ENCODE data around the gene KAZALD1. TPM values are rescaled to one million over a fixed set of nuclear protein-coding genes. Genes with fewer than 3 reads are reported as not detected.

The KAZALD1 gene
- total and polyA plus RNA-seq, 3 donors from 2014 or later, result 6.4 to 11.0 (median 6.8) TPM

DNA sequence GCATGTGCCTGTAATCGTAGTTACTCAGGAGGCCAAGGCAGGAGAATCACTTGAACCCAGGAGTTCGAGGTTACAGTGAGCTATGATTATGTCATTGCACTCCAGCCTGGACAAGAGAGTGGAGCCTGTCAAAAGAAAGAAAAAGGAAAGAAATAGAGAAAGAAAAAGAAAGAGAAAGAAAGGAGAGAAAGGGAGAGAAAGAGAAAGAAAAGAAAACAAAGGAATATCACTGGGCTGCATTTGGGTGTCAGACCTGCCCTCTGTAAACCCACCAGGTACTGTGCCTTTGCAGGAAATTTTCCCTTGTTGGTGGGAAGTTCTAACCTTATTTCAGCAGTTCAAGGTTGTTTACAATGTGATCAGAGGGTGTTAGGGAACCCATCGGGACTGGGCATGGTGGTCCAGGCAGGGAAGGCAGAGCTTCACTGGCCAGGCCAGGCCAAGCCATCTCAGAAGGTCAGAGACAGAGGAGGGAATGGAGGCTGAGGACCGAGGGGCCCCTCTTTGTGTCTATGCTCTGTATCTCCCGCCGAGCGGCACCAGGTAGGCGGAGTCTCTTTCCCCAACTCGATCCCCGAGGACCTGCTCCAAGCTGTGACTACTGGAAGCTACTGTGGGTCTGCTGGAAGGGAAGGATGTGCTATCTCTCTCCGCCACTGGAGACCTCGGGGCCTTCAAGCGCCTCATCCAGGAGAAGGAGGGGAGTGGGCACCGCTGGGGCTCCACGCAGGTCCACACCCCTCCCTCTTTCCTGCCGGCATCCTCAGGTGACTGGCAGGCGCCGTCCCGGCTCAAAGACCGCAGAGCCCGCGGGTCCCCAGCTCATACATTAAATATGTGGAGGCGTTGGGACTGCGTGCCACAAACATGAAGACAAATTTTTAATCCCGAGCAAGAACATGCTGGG, 15.2 kb upstream of the KAZALD1 start:
- Histone ChIP-seq H3K27ac (no peak overlapping the region), H3K36me3 (ENCODE audit: low read depth, missing control alignments) (no peaks in the 10 kb centered on the region), H3K4me1 (peaks cover 23% of the 10 kb centered on the region), H3K4me3 (no peak overlapping the region), H3K27me3 (no peaks in the 10 kb centered on the region), H3K9me3 (no peaks in the 10 kb centered on the region)
- 40 to 43% methylated on average over 24 to 25 of the region's 25 CpGs for WGBS, 2 donors
- no peak for DNase-seq
- intact Hi-C loops (cut with DNase I; ENCODE audit: low total_unique reads), result no loop called here
- TF ChIP-seq, protein P1, sequence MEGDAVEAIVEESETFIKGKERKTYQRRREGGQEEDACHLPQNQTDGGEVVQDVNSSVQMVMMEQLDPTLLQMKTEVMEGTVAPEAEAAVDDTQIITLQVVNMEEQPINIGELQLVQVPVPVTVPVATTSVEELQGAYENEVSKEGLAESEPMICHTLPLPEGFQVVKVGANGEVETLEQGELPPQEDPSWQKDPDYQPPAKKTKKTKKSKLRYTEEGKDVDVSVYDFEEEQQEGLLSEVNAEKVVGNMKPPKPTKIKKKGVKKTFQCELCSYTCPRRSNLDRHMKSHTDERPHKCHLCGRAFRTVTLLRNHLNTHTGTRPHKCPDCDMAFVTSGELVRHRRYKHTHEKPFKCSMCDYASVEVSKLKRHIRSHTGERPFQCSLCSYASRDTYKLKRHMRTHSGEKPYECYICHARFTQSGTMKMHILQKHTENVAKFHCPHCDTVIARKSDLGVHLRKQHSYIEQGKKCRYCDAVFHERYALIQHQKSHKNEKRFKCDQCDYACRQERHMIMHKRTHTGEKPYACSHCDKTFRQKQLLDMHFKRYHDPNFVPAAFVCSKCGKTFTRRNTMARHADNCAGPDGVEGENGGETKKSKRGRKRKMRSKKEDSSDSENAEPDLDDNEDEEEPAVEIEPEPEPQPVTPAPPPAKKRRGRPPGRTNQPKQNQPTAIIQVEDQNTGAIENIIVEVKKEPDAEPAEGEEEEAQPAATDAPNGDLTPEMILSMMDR (IDR thresholded peaks at IDR 0.05), result no peak

DNA sequence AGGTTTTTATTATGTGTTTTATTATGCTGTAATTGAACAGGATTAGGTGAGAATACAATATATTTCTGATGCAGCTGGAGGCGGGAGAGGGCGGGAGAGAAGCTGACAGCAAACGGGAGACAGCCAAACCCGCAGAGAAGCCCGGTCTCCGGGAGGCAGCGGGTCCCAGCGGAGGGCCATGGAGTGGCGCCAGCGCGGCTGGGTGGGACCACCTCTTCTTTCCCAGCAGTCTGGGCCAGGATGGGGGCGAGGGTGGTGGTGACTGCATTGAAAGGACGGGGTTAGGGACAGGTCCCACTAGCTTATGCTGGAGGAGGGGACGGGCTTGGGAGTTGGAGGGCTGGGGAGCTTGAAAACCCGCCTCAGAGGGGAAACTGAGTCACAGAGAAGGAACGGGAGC, 14.5 kb upstream of the KAZALD1 start:
- no peaks in the 10 kb centered on the region for H3K36me3 ChIP-seq (ENCODE audit: low read depth, missing control alignments)
- intact Hi-C loops (cut with DNase I; ENCODE audit: low total_unique reads), result no loop called here
- H3K27me3 ChIP-seq, result no peaks in the 10 kb centered on the region
- no peak for DNase-seq
- no peak overlapping the region for H3K4me3 ChIP-seq
- 20 to 27% methylated on average over 16 of the region's 16 CpGs for WGBS, 2 donors
- no peak overlapping the region for H3K27ac ChIP-seq
- TF ChIP-seq, protein P1 (IDR thresholded peaks at IDR 0.05), result no peak
- TF ChIP-seq POLR2A (IDR thresholded peaks at IDR 0.05), result no peak
- H3K9me3 ChIP-seq, result no peaks in the 10 kb centered on the region
- H3K4me1 ChIP-seq, result peaks cover 17% of the 10 kb centered on the region

DNA sequence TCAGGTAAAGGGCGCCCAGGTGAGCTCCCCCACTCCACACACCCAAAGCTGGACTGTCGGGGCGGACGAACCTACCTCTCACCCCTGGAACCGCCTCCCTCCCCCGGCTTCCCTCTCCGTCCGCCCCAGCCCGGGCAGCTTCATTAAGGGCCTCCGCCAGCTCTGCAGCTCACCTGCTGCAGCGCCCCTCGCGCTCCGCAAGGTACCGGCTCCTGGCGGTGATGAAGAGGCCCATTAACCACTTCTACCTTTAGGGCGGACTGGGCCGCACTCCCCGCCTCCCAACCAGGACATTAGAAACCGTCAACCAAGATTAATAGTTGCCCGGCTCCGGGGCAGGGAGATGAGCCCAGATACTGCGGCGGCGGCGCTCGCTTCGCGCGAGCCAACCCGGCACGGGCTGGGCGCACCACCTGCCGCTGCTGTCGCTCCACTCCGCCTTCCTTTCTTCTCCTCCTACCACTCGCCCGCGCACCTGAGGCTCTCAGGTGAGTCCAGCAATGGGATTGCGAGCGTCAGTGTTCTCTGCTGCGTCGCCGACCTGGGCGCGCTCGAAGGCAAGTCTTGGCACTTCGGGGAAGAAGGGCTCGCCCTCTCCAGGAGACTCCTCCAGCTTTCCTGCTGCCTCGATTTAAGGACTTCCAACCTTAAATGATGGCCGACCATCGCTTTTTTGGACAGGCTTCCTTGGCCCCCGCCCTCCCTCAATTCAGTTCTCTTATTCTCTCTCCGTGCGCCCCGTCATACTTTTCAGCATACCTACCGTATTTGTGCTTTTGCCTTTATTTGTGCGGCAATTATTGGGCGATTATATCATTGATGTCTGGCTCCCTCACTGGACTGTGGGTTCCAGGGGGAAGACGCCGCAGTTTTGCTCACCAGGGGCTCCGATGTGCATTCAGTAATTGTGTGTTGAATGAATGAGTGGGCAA, 13.6 kb upstream of the KAZALD1 start:
- Histone ChIP-seq H3K4me1 (peaks cover 14% of the 10 kb centered on the region), H3K27ac (no peak overlapping the region), H3K27me3 (no peaks in the 10 kb centered on the region), H3K4me3 (no peak overlapping the region), H3K36me3 (ENCODE audit: low read depth, missing control alignments) (no peaks in the 10 kb centered on the region), H3K9me3 (no peaks in the 10 kb centered on the region)
- DNase-seq, result no peak
- WGBS, 2 donors, result 17 to 19% methylated on average over 49 to 62 of the region's 62 CpGs
- intact Hi-C loops (cut with DNase I; ENCODE audit: low total_unique reads), result no loop called here
- TF ChIP-seq, protein P1 (IDR thresholded peaks at IDR 0.05), result no peak
- no peak for TF ChIP-seq POLR2A (IDR thresholded peaks at IDR 0.05)

DNA sequence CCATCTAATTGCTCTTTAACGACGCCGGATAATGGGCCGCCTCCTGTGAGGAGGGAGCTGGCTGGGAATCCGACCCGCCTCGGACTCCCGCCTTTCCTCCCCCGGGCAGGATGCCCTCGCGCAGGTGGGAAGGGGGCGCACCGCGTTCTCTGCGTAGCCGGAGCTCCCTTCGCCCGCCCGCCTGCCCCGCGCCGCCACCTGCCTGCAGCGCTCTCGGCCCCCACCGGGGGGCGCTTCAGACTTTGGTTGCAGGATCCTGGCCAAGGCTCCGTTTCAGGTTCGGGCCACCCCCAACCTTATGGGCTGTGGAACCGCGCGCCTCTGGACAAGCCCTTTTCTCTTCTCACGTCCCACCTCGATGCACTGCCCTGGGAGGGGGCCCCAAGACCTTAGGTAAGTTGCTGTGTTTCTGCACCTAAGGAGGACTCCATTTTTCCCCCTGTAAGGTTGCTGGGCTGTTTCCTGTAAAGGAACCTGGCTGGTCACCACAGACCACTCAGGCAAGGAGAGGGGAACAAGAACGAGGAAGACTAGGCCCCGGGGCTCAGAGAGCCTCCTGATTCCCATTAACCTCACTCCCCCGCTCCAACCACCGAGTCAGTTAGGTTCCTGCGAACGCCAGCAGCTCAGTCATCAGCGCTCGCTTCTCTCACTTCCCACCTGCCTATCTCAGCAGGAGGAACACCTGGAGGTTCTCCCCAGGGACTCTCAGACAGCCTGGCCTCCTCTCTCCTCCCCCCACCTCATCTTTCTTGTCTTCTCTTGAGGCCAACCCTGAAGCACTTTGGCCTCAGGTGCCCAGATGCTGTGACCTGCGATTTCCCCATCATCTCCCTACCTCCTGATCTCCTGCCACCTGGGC, 11.3 kb upstream of the KAZALD1 start:
- H3K4me1 ChIP-seq, result peaks cover 9% of the 10 kb centered on the region
- no peaks in the 10 kb centered on the region for H3K36me3 ChIP-seq (ENCODE audit: low read depth, missing control alignments)
- no peak overlapping the region for H3K27ac ChIP-seq
- DNase-seq, result peak; percentile 80
- H3K9me3 ChIP-seq, result no peaks in the 10 kb centered on the region
- H3K4me3 ChIP-seq, result no peak overlapping the region
- intact Hi-C loops (cut with DNase I; ENCODE audit: low total_unique reads), result no loop called here
- H3K27me3 ChIP-seq, result no peaks in the 10 kb centered on the region
- TF ChIP-seq, protein P1 (IDR thresholded peaks at IDR 0.05), result peak; percentile 49 to 89 (median 70)
- TF ChIP-seq POLR2A (IDR thresholded peaks at IDR 0.05), result no peak
- WGBS, 2 donors, result 12% methylated on average over 27 to 40 of the region's 42 CpGs
